Activated CD4-positive, CD25-positive, alpha-beta regulatory T cell (primary cell): Measurements from ENCODE around the gene NCAM1.

Experiments used
- DNase-seq, 4 experiments: peaks; one replicate each; lab custom pipeline; 2025; lab: John Stamatoyannopoulos, UW

The NCAM1 gene

GRCh38 chr11:113313601-113314000 is 352.4 kb downstream of the NCAM1 start:
- DNase-seq = no peak

GRCh38 chr11:113314065-113314388 is 352.8 kb downstream of the NCAM1 start:
- DNase-seq = no peak

- peak; percentile 80 to 91 (median 88) for DNase-seq
Observed at GRCh38 chr11:113314389-113315301, 353.4 kb downstream of the NCAM1 start, which contains the start of gene TTC12. TTC12 (plus strand) TSS chr11:113314583; CDS start chr11:113316258, 1,675 bp downstream.

GRCh38 chr11:113315811-113316210 is 354.6 kb downstream of the NCAM1 start:
- no peak for DNase-seq

- DNase-seq = no peak
Observed at GRCh38 chr11:113316256-113316655, 355.0 kb downstream of the NCAM1 start.

- no peak for DNase-seq
Observed at GRCh38 chr11:113317339-113317738, 356.1 kb downstream of the NCAM1 start.

GRCh38 chr11:113319085-113319484 is 357.9 kb downstream of the NCAM1 start:
- no peak for DNase-seq

GRCh38 chr11:113322158-113322557 is 360.9 kb downstream of the NCAM1 start:
- DNase-seq = no peak

GRCh38 chr11:113324250-113324649 is 363.0 kb downstream of the NCAM1 start:
- no peak for DNase-seq
